IPS DF 19.7 (cell line): ENCODE measurements around the gene POU2F1.

Experiments used
- DNase-seq: peaks from one replicate; pipeline ENCODE4 v3.0.0-alpha.2; 2013; ENCODE audit warnings: low read depth, low spot score

Gene POU2F1

GRCh38 chr1:167420510-167420909 lies 199.8 kb downstream of the POU2F1 start:
- no peak for DNase-seq

- DNase-seq: no peak
Measured at GRCh38 chr1:167423684-167424619, 203.3 kb downstream of the POU2F1 start.

GRCh38 chr1:167425482-167425881 lies 204.8 kb downstream of the POU2F1 start:
- DNase-seq: no peak

- no peak for DNase-seq
Measured at GRCh38 chr1:167426716-167427115, 206.0 kb downstream of the POU2F1 start.

GRCh38 chr1:167427848-167428247 lies 207.2 kb downstream of the POU2F1 start:
- no peak for DNase-seq

- no peak for DNase-seq
Measured at GRCh38 chr1:167428395-167428794, 207.7 kb downstream of the POU2F1 start.

GRCh38 chr1:167429612-167430011 lies 208.9 kb downstream of the POU2F1 start:
- DNase-seq: no peak

GRCh38 chr1:167430134-167430848 lies 209.6 kb downstream of the POU2F1 start:
- no peak for DNase-seq

GRCh38 chr1:167430849-167431242 lies 210.2 kb downstream of the POU2F1 start:
- no peak for DNase-seq

- DNase-seq: no peak
Measured at GRCh38 chr1:167431261-167431908, 210.7 kb downstream of the POU2F1 start.

GRCh38 chr1:167431909-167432650 lies 211.4 kb downstream of the POU2F1 start:
- no peak for DNase-seq

- DNase-seq: no peak
Measured at GRCh38 chr1:167432780-167433179, 212.1 kb downstream of the POU2F1 start.

- DNase-seq: no peak
Measured at GRCh38 chr1:167433884-167434283, 213.2 kb downstream of the POU2F1 start.

- DNase-seq: no peak
Measured at GRCh38 chr1:167434306-167434705, 213.6 kb downstream of the POU2F1 start.

- DNase-seq: no peak
Measured at GRCh38 chr1:167435484-167435883, 214.8 kb downstream of the POU2F1 start.

- DNase-seq: no peak
Measured at GRCh38 chr1:167438171-167439138, 217.8 kb downstream of the POU2F1 start.

- DNase-seq: no peak
Measured at GRCh38 chr1:167439301-167439988, 218.8 kb downstream of the POU2F1 start.

GRCh38 chr1:167440345-167440744 lies 219.7 kb downstream of the POU2F1 start:
- DNase-seq: no peak

- no peak for DNase-seq
Measured at GRCh38 chr1:167440776-167441175, 220.1 kb downstream of the POU2F1 start.

GRCh38 chr1:167441222-167441621 lies 220.5 kb downstream of the POU2F1 start:
- DNase-seq: no peak
